Muscle layer of duodenum (tissue), 2 donors: ENCODE measurements around the gene RAD51B.

Experiments
- H3K27ac ChIP-seq: one replicate; pipeline ENCODE4 v1.7.0; 2013; ENCODE audit warnings: mild to moderate bottlenecking, low read length
- H3K27me3 ChIP-seq: one replicate; pipeline ENCODE4 v1.7.0; 2013; ENCODE audit warnings: low read depth, mild to moderate bottlenecking, control low read depth, low read length
- H3K36me3 ChIP-seq, 2 donors: one replicate each; pipeline ENCODE4 v1.7.0; 2013; ENCODE audit warnings: low read length in 2 of 2, control low read depth in 1 of 2, mild to moderate bottlenecking in 1 of 2; ENCODE audit not compliant: insufficient read depth in 2 of 2, control insufficient read depth in 1 of 2
- H3K4me1 ChIP-seq, 2 donors: one replicate each; pipeline ENCODE4 v1.7.0; 2013; ENCODE audit warnings: low read length in 2 of 2, mild to moderate bottlenecking in 2 of 2, control low read depth in 1 of 2, moderate library complexity in 1 of 2; ENCODE audit not compliant: insufficient read depth in 2 of 2, control insufficient read depth in 1 of 2
- H3K4me3 ChIP-seq, 2 donors: one replicate each; pipeline ENCODE4 v1.7.0; 2013; ENCODE audit warnings: low read length in 2 of 2, low read depth in 1 of 2, mild to moderate bottlenecking in 1 of 2
- H3K9me3 ChIP-seq, 2 donors: one replicate each; pipeline ENCODE4 v1.7.0; 2013; ENCODE audit warnings: low read length in 2 of 2, control low read depth in 1 of 2, mild to moderate bottlenecking in 1 of 2; ENCODE audit not compliant: control insufficient read depth in 1 of 2
- donor health status: healthy.

Gene RAD51B

GRCh38 chr14:68464711-68465110 is 645.1 kb downstream of the RAD51B start:
- Histone ChIP-seq H3K27ac (no peak overlapping the region), H3K27me3 (no peaks in the 10 kb centered on the region), H3K4me3 (no peak overlapping the region), H3K4me1 (peaks cover 0 to 6% of the 10 kb centered on the region in 2 donors), H3K9me3 (no peaks in the 10 kb centered on the region), H3K36me3 (no peaks in the 10 kb centered on the region)

DNA sequence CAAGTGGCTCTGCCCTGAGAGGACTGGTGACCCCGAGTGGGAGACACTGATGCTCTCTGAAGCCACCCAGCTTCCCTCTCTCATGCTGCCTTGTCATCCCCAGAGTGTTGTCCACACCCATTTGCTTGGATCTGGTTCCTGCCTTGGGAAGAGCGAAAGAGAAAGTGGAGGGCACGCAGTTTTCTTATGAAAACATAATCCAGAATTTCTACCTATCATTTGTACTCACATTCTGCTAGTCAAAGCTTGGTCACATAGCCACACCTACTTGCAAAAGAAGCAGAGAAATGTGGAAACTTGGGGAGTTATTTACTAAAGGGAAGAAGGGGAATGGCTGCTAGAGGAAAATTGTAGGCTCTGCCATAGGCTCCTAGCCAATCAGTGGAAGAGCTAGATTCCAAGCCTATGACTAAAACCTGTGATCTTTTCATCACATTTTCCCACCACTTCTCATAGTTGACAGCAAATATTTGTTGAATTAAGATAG is 647.0 kb downstream of the RAD51B start:
- Histone ChIP-seq H3K36me3 (no peaks in the 10 kb centered on the region), H3K27ac (peak overlapping the region; percentile 1), H3K4me3 (no peak overlapping the region), H3K9me3 (no peaks in the 10 kb centered on the region), H3K4me1 (peaks cover 0 to 6% of the 10 kb centered on the region in 2 donors), H3K27me3 (no peaks in the 10 kb centered on the region)

DNA sequence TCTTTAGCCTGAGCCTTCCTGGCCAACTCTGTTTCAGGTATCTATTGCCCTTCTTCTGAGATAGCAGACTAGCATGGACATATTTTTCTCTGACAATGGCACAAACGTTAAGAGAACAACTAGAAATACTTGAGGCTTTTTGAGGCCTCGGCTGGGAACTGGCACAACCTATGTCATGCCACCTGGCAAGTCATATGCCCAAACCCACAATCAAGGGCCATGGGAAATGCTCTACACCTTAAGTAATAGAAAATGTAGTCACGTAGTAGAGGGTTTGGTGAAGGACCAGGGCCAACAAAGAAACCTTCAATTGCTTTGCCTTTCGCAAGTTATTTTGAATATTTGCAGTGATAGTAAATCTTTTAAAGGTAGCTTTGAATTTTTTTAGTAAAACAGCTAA is 647.8 kb downstream of the RAD51B start:
- peak overlapping the region; percentile 13 for H3K27ac ChIP-seq
- no peaks in the 10 kb centered on the region for H3K9me3 ChIP-seq
- H3K4me1 ChIP-seq = peaks cover 0 to 6% of the 10 kb centered on the region in 2 donors
- H3K27me3 ChIP-seq = no peaks in the 10 kb centered on the region
- no peaks in the 10 kb centered on the region for H3K36me3 ChIP-seq
- no peak overlapping the region for H3K4me3 ChIP-seq

- Histone ChIP-seq H3K4me3 (no peak overlapping the region), H3K36me3 (no peaks in the 10 kb centered on the region), H3K9me3 (no peaks in the 10 kb centered on the region), H3K27ac (no peak overlapping the region), H3K4me1 (peaks cover 0 to 6% of the 10 kb centered on the region in 2 donors), H3K27me3 (no peaks in the 10 kb centered on the region)
Measured at GRCh38 chr14:68468437-68469207, 649.0 kb downstream of the RAD51B start.

DNA sequence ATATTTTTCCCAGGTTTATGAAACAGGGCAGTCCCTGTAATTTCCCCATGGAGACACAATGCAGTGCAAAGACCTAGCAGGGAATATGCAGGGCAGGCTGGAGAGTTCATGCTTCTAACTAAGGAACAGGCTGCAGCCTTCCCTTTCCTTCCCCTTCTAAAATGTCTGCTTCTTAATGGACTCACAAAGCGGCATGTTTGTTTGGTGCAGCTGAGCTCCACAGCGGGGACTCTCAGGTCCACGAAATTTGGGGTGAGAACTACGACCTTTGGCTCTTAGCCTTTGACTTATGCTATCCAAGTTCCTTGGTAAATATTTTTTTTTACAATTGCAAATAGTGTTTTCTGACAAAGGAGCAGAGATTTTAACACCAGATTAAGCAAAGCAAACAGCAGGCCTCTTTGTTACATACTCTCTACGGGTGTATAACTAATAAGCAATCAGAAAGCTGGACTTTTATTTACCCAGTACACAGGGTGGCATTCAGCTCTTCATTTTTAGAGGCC is 649.7 kb downstream of the RAD51B start:
- Histone ChIP-seq H3K36me3 (no peaks in the 10 kb centered on the region), H3K27me3 (no peaks in the 10 kb centered on the region), H3K4me1 (peaks cover 0 to 6% of the 10 kb centered on the region in 2 donors), H3K4me3 (no peak overlapping the region), H3K27ac (no peak overlapping the region), H3K9me3 (no peaks in the 10 kb centered on the region)

DNA sequence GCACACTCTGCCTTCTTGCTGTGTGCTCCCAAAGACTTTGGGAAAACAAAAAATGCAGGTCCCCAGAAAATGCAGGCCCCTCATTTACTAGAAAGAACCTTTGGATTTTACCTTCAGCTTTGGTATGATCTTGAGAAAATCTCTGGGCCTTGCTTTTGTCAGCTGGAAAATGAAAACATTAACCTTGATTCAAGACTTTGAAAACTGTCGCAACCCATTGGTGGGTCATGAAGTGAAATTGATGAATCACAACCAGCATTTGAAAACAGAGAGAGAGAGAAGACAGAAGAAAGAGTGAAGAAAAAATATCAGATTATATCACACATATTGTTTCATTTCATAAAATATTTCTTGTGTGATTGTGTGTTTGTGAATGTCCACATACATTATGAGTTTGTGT is 650.8 kb downstream of the RAD51B start:
- no peaks in the 10 kb centered on the region for H3K36me3 ChIP-seq
- peaks cover 0 to 6% of the 10 kb centered on the region in 2 donors for H3K4me1 ChIP-seq
- no peaks in the 10 kb centered on the region for H3K9me3 ChIP-seq
- H3K27me3 ChIP-seq = no peaks in the 10 kb centered on the region
- H3K4me3 ChIP-seq = no peak overlapping the region
- no peak overlapping the region for H3K27ac ChIP-seq

DNA sequence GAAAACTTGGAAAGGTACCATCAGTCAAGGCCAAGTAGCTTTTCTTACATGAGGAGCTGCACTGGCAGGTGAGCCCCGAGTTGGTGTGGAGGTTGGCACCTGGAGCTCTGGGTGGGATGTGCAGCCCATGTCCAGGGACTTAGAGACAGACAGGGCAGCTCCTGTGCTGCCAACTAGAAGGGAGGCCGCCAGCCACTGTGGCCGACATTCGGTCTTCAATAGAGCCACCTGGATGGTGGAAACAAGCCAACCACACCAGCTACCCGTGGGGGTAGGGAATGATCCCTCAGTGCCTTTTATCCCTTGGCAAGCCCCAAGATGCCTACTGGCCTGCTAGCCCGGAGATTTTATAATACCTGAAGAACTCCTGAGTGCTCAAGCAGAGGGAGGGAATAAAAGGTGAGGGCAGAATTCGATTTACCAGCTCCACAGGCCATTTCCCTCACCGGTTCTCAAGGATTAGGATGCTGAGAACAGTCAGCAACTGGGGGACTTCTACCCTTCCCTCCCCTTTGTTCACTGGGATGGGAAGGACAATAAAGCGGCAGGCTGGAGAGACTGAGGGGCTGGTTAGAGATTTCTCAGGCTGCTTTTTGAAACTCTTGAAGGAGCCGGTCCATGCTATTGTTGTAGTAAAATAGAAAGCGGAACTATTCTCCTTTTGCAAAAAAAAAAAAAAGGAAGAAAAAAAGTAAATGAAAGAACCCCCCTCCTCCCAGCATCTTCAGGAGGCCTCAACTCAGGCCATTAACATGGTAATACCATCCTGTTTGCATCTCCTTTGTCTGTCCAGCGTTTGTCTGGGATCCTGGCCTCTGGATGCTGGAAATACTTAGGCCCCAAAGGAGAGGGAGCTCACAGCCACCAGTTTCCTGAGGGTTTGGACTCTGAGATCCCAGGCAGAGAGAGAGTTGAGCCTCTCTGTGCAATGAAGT is 651.7 kb downstream of the RAD51B start:
- no peaks in the 10 kb centered on the region for H3K27me3 ChIP-seq
- no peaks in the 10 kb centered on the region for H3K9me3 ChIP-seq
- peaks cover 0 to 1% of the 10 kb centered on the region in 2 donors for H3K4me1 ChIP-seq
- no peak overlapping the region for H3K27ac ChIP-seq
- no peak overlapping the region for H3K4me3 ChIP-seq
- no peaks in the 10 kb centered on the region for H3K36me3 ChIP-seq

GRCh38 chr14:68471964-68472508 is 652.5 kb downstream of the RAD51B start:
- H3K27me3 ChIP-seq = no peaks in the 10 kb centered on the region
- H3K36me3 ChIP-seq = no peaks in the 10 kb centered on the region
- H3K27ac ChIP-seq = no peak overlapping the region
- no peaks in the 10 kb centered on the region for H3K9me3 ChIP-seq
- H3K4me3 ChIP-seq = no peak overlapping the region
- peaks cover under 1 to 5% of the 10 kb centered on the region in 2 donors for H3K4me1 ChIP-seq

- H3K36me3 ChIP-seq = no peaks in the 10 kb centered on the region
- no peak overlapping the region for H3K4me3 ChIP-seq
- H3K9me3 ChIP-seq = no peaks in the 10 kb centered on the region
- H3K27ac ChIP-seq = no peak overlapping the region
- peaks cover 10 to 11% of the 10 kb centered on the region in 2 donors for H3K4me1 ChIP-seq
- H3K27me3 ChIP-seq = no peaks in the 10 kb centered on the region
Measured at GRCh38 chr14:68473069-68473468, 653.5 kb downstream of the RAD51B start.

GRCh38 chr14:68473794-68474193 is 654.2 kb downstream of the RAD51B start:
- Histone ChIP-seq H3K27ac (no peak overlapping the region), H3K27me3 (no peaks in the 10 kb centered on the region), H3K36me3 (no peaks in the 10 kb centered on the region), H3K4me1 (peaks cover 10 to 14% of the 10 kb centered on the region in 2 donors), H3K9me3 (no peaks in the 10 kb centered on the region), H3K4me3 (no peak overlapping the region)

DNA sequence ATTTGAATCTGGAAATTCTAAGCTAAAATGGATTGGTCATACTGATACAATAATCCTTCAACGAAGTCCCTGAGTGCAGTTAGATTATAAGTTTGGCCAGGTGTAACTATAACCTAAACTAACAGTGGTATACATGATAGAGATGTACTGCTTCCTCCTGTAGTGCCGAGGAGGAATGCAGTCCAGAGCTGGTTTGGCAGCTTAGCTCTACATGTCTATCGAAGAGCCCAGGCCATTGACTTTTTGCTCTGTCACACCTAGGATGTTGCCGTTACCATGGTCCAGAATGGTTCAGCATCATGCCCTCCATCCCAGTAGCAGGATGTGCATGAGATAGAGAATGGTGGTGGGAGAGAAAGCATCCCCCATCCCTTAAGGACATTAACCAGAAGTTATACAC is 655.2 kb downstream of the RAD51B start:
- no peak overlapping the region for H3K4me3 ChIP-seq
- no peaks in the 10 kb centered on the region for H3K36me3 ChIP-seq
- no peaks in the 10 kb centered on the region for H3K27me3 ChIP-seq
- H3K27ac ChIP-seq = no peak overlapping the region
- H3K4me1 ChIP-seq = peaks cover 10 to 14% of the 10 kb centered on the region in 2 donors
- no peaks in the 10 kb centered on the region for H3K9me3 ChIP-seq
